GM18519 (cell line): ENCODE measurements around the gene NPPC.
A peak's percentile ranks its signal among the peaks of the same experiment; 100 is the strongest.
"Not testable (repeated sequence)": the region's sequence is repeated elsewhere in the genome, so short reads cannot be mapped to it uniquely, and the experiment has no call there.

Experiments used
- ATAC-seq: cut with Tn5 transposase; IDR thresholded peaks from one replicate; pipeline ENCODE4 v1.9.1; 2021; ENCODE audit warnings: mild to moderate bottlenecking, moderate library complexity; ENCODE audit not compliant: unreplicated experiment, low FRiP score

The NPPC gene

GRCh38 chr2:231922311-231923009 is 3.7 kb downstream of the NPPC start:
- ATAC-seq = no peak

- no peak for ATAC-seq
Observed at GRCh38 chr2:231920795-231921194, 5.4 kb downstream of the NPPC start.

GRCh38 chr2:231920366-231920765 is 5.8 kb downstream of the NPPC start:
- ATAC-seq = no peak

- ATAC-seq = no peak
Observed at GRCh38 chr2:231919341-231920035, 6.7 kb downstream of the NPPC start.

DNA sequence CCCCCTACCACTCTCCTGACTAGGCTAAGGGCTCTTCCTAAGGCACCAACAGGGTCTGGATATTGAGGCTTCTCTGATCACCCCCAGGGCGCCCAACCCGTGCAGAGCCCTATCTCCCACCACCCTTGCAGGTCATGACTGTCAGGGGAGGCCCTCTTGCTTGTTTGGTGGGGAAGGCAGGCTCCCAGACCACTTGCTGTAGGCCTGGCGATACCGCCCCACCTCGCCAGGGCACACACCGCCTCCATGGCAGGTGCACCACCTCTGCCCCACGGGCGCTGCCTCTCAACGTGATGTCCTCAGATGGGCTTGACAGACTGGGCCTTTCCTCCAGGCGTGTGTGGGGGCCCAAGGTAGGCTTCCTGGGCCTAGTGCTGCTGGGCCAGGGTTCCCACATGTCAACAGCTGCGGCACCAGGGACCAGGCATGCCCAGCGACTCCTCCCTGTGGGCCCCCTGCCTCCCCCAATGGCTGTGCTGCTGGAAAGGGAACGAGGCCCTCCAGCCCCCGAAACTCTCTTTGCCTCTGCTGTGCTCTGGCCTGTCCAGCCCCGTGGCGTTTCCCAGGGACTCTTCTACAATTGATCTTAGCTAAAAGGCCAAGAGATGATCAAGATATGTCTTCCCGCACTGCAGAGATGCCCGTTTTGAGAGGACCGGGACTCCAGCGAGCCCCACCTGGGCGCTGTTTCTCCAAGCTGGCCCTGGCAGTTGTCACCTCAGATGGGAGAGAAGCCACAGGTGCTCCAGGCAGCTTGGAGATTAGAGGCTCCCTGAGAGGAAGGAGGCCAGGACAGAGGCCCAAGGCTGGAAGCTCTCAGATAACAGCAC is 7.5 kb downstream of the NPPC start:
- no peak for ATAC-seq

- no peak for ATAC-seq
Observed at GRCh38 chr2:231917280-231918066, 8.7 kb downstream of the NPPC start.

DNA sequence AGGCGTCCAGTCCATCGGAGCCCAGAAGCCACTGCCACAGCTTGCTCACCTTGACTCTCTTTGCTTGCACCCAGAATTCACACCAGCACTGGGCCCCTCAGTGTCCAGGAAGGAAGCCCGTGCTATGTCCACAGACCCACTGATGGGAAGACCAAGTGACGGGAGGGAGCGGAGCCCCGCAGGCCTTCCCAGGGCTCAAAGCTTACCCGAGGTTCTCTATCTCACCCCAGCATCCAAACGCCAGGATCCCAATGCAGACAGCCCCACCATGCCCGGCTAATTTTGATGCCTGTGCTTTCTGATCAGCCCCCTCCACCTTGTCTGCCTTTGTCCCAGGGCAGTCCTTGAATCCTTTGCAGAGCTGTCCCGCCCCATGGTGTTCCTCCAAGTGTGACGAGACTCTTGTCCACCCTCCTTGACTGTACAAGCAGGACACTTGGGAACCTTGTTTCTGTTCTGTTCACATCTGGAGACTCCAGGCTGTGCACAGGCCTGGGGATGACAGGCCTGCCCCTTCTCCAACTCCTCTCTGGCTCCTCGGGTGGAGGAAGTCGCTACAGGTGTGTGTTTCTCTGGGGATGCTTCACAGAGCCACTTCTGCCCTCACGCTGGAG is 12.0 kb downstream of the NPPC start:
- no peak for ATAC-seq

DNA sequence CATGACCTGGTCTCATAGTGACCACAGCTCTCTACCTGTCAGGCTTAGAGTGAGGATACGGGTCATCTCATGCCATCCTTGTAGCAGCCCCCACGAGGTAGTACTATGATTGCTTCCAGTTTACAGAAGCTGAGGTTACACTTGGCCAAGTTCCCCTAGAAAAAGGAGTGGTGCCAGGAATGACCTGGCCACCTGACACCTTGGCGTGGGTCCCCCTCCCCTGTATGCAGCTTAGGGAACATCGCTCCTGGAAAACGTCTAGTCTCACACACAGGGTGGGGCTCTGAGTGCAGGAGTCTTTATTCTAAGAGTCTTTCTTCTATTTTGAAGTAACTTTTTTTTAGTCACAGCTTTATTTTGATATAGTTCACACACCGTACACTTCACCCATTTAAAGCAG is 14.8 kb downstream of the NPPC start:
- no peak for ATAC-seq

GRCh38 chr2:231910771-231911170 is 15.4 kb downstream of the NPPC start:
- no peak for ATAC-seq

GRCh38 chr2:231910161-231910560 is 16.0 kb downstream of the NPPC start:
- ATAC-seq = not testable (repeated sequence)

DNA sequence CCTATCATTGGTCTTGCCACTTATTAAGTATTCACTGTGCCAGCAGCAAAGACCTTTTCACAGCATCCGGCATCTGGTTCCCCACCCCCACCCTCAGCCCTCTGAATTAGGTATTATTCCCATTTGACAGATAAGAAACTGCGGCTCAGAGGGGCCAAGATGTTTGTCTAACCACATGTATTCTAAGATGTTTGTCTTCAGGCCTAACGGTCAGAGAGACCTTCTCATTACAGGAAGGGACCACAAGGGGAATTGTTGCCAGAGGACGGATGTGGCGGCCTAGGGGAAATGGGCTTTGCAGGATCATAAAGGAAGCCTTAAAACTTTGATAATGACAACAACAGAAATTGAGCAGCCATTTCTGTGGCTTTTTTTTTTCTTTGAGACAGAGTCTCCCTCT is 16.6 kb downstream of the NPPC start:
- ATAC-seq = no peak

GRCh38 chr2:231908584-231908983 is 17.6 kb downstream of the NPPC start:
- ATAC-seq = no peak

DNA sequence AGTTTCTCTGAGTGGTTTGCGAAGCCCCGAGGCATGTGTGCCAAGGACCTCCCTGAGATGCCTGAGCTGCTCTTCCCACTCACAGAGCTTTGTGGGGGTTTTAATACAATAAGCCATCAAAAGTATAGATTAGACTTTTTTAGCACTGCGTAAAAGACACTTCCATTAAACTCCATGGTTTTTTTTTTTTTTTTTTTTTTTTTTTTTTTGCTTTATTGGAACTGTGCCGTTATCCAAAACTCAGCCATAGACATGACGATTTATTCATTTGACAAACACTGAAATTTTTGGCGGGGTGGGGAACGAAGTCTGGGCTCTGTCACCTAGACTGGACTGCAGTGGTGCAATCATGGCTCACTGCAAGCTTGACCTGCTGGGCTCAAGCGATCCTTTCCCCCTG is 18.4 kb downstream of the NPPC start:
- ATAC-seq = no peak

DNA sequence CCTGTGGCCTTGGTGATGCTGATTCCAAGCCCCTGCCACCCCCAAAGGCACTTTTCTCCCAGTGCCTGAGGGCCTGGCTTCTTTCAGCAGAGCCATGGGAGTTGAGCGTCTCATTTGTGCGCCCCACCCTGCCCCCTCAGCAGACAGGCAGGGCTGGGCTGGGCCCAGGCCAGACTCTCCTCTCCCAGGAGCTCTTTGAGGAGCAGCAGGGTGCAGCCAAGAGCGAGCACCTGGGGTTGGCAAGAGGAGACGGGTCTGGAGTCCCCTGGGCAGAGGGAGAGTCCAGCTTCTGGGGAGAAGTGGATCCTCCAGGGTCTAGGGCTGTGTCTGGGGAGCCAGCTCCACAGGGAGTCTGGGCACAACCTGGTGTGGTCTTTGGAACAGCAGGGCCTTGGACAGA is 21.2 kb downstream of the NPPC start:
- no peak for ATAC-seq

DNA sequence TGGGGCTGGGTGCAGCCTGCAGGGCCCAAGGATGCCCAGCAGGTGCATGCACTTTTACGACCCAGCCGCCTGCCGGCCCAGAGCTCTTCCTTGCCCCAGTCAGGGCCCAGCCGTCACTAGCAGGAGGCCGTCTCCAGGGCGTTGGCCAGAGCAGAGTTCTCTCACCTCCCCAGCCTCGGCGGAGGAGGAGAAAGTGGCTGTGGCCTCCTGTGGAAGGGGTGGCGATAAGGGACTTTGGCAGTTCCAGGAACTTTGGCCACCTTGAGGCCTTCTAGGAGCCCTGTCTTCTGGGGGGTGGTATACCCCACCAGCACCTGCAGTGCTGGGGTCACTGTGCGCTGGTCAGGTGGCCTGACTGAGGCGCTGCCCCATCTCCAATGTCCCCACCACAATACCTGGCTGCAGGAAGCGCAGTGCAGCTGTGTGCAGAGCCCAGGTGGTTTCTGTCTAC is 22.0 kb downstream of the NPPC start:
- no peak for ATAC-seq

DNA sequence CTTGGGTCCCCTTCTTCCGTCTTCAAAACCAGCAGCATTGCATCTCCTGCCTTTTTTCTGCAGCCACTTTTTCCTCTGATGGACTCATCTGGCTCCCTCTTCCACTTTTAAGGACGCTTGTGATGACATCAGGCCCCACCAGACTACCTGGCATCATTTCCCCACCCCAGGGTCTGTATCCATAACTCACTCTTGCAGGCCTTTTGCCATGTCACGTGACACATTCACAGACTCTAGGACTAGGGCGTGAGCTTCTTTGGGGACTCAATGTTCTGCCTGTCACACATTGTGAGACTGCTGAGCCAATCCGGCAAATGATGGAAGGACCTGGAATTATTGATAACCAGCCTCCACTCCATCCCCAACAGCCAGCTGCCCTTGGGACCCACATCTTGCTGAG is 23.6 kb downstream of the NPPC start:
- ATAC-seq = no peak

GRCh38 chr2:231900972-231901371 is 25.2 kb downstream of the NPPC start:
- no peak for ATAC-seq

- ATAC-seq = peak; percentile 67
Observed at GRCh38 chr2:231900486-231900942, 25.7 kb downstream of the NPPC start.

GRCh38 chr2:231894566-231895380 is 31.4 kb downstream of the NPPC start:
- no peak for ATAC-seq
